OCI-LY1 (cell line): ENCODE measurements around the gene EDN2.
A peak's percentile ranks its signal among the peaks of the same experiment; 100 is the strongest.

Experiments
- H2AFZ ChIP-seq: fragments of 200-600 bp; sonication (generic), shearing (Covaris generic); 2 replicates; pipeline ENCODE4 v1.6.0; 2014; ENCODE audit warnings: antibody characterized with exemption, mild to moderate bottlenecking, low read length
- H3F3A ChIP-seq: fragments of 200-600 bp; sonication (generic), shearing (Covaris generic); 2 replicates; pipeline ENCODE4 v1.6.0; 2014; ENCODE audit warnings: mild to moderate bottlenecking, antibody characterized with exemption, low read length, moderate library complexity; ENCODE audit not compliant: insufficient read depth
- H3K27ac ChIP-seq: fragments of 200-600 bp; sonication (generic); 2 replicates; pipeline ENCODE4 v1.5.1; 2014; ENCODE audit warnings: low read length, mixed run types, mild to moderate bottlenecking, low read depth; ENCODE audit not compliant: poor library complexity, severe bottlenecking
- H3K27me3 ChIP-seq: fragments of 200-600 bp; sonication (generic); 2 replicates; pipeline ENCODE4 v1.6.0; 2014; ENCODE audit warnings: antibody characterized with exemption, mild to moderate bottlenecking, low read length, moderate library complexity; ENCODE audit not compliant: insufficient read depth
- H3K36me3 ChIP-seq: fragments of 200-600 bp; sonication (generic); 2 replicates; pipeline ENCODE4 v1.6.1; 2014; ENCODE audit warnings: mild to moderate bottlenecking, antibody characterized with exemption, low read length, moderate library complexity, mixed read lengths; ENCODE audit not compliant: insufficient read depth
- H3K4me1 ChIP-seq: fragments of 200-600 bp; sonication (generic); 2 replicates; pipeline ENCODE4 v1.5.1; 2014; ENCODE audit warnings: mild to moderate bottlenecking, low read length, moderate library complexity; ENCODE audit not compliant: insufficient read depth, severe bottlenecking
- H3K4me2 ChIP-seq: fragments of 200-600 bp; sonication (generic), shearing (Covaris generic); 2 replicates; pipeline ENCODE4 v1.6.1; 2014; ENCODE audit warnings: low read length
- H3K4me3 ChIP-seq: fragments of 200-600 bp; sonication (generic); 2 replicates; pipeline ENCODE4 v1.5.1; 2014; ENCODE audit warnings: low read length, low read depth, mild to moderate bottlenecking, mixed read lengths; ENCODE audit not compliant: poor library complexity, severe bottlenecking
- H3K79me2 ChIP-seq: fragments of 200-600 bp; shearing (Covaris generic); 2 replicates; pipeline ENCODE4 v1.6.1; 2016; ENCODE audit warnings: mixed run types, low read length, mixed read lengths; ENCODE audit not compliant: insufficient read depth
- H3K9ac ChIP-seq: fragments of 200-600 bp; sonication (generic), shearing (Covaris generic); 2 replicates; pipeline ENCODE4 v1.6.1; 2014; ENCODE audit warnings: mild to moderate bottlenecking, low read length, mixed read lengths
- H3K9me2 ChIP-seq: fragments of 200-600 bp; sonication (generic), shearing (Covaris generic); 2 replicates; pipeline ENCODE4 v1.6.1; 2014; ENCODE audit warnings: low read depth, mild to moderate bottlenecking, low read length, mixed read lengths
- H3K9me3 ChIP-seq: fragments of 200-600 bp; shearing (Covaris generic); 2 replicates; pipeline ENCODE4 v1.6.1; 2014; ENCODE audit warnings: low read length, mixed read lengths
- H4K20me1 ChIP-seq: fragments of 200-600 bp; sonication (generic), shearing (Covaris generic); 2 replicates; pipeline ENCODE4 v1.6.0; 2016; ENCODE audit warnings: mild to moderate bottlenecking, low read length; ENCODE audit not compliant: insufficient read depth
- CTCF ChIP-seq: fragments of 200-600 bp; sonication (generic), shearing (Covaris generic); IDR thresholded peaks from 2 replicates; pipeline ENCODE4 v1.5.1; 2017; ENCODE audit warnings: mild to moderate bottlenecking, antibody characterized with exemption, low read length, moderate library complexity, mixed read lengths
- EZH2 ChIP-seq: fragments of 200-600 bp; sonication (generic), shearing (Covaris generic); IDR thresholded peaks from 2 replicates; pipeline ENCODE4 v1.8.0; 2017; ENCODE audit warnings: borderline replicate concordance, mixed run types, mild to moderate bottlenecking, antibody characterized with exemption, low read length, moderate library complexity, mixed read lengths

Gene EDN2

GRCh38 chr1:41516168-41517061 lies 31.9 kb upstream of the EDN2 start:
- H3K4me1 ChIP-seq, result peaks cover 38% of the 10 kb centered on the region
- TF ChIP-seq CTCF (peak; percentile 82), EZH2 (no peak)
- peak overlapping the region; percentile 48 for H3K4me2 ChIP-seq
- H3K9ac ChIP-seq, result peak overlapping the region; percentile 45
- no peaks in the 10 kb centered on the region for H3K9me2 ChIP-seq
- no peaks in the 10 kb centered on the region for H4K20me1 ChIP-seq
- no peaks in the 10 kb centered on the region for H3K27me3 ChIP-seq
- peak overlapping the region; percentile 88 for H3K27ac ChIP-seq
- H3K9me3 ChIP-seq, result no peaks in the 10 kb centered on the region
- H3K4me3 ChIP-seq, result peak overlapping the region; percentile 41
- H3K36me3 ChIP-seq, result no peaks in the 10 kb centered on the region
- no peaks in the 10 kb centered on the region for H3K79me2 ChIP-seq
- no peaks in the 10 kb centered on the region for H3F3A ChIP-seq
- H2AFZ ChIP-seq, result no peak overlapping the region

- Histone ChIP-seq H2AFZ (no peak overlapping the region), H3K9ac (no peak overlapping the region), H3K79me2 (no peaks in the 10 kb centered on the region), H3K4me3 (no peak overlapping the region), H3K9me3 (no peaks in the 10 kb centered on the region), H3K9me2 (no peaks in the 10 kb centered on the region), H3K27me3 (no peaks in the 10 kb centered on the region), H3K4me2 (no peak overlapping the region), H3F3A (no peaks in the 10 kb centered on the region), H3K36me3 (no peaks in the 10 kb centered on the region), H4K20me1 (no peaks in the 10 kb centered on the region), H3K4me1 (peaks cover 38% of the 10 kb centered on the region), H3K27ac (no peak overlapping the region)
- TF ChIP-seq CTCF, result no peak
- no peak for TF ChIP-seq EZH2
Observed at GRCh38 chr1:41515778-41516167, 31.3 kb upstream of the EDN2 start.

- Histone ChIP-seq H3K9me2 (no peaks in the 10 kb centered on the region), H3K9me3 (no peaks in the 10 kb centered on the region), H3K27me3 (no peaks in the 10 kb centered on the region), H3K4me2 (no peak overlapping the region), H3K36me3 (no peaks in the 10 kb centered on the region), H2AFZ (no peak overlapping the region), H3K9ac (no peak overlapping the region), H3K79me2 (no peaks in the 10 kb centered on the region), H3K27ac (no peak overlapping the region), H3F3A (no peaks in the 10 kb centered on the region), H3K4me3 (no peak overlapping the region), H3K4me1 (peaks cover 38% of the 10 kb centered on the region), H4K20me1 (no peaks in the 10 kb centered on the region)
- TF ChIP-seq EZH2 (no peak), CTCF (no peak)
Observed at GRCh38 chr1:41515131-41515678, 30.7 kb upstream of the EDN2 start.
